SH-SY5Y (cell line): Measurements from ENCODE around the gene AS3MT.

Experiments
- GATA2 ChIP-seq: IDR thresholded peaks from 2 replicates; pipeline ENCODE4 v1.6.1; 2011; ENCODE audit warnings: mild to moderate bottlenecking, low read depth, low read length
- GATA3 ChIP-seq: IDR thresholded peaks from 2 replicates; pipeline ENCODE4 v1.6.1; 2011; ENCODE audit warnings: low read depth, mild to moderate bottlenecking, low read length, moderate library complexity

- no peak for TF ChIP-seq GATA2
- TF ChIP-seq GATA3 = no peak
Observed at GRCh38 chr10:102951316-102951715, 82.0 kb downstream of the AS3MT start.
